Measurements from ENCODE around the gene SP6.
A peak's percentile ranks its signal among the peaks of the same experiment; 100 is the strongest.

SP6 gene

GRCh38 chr17:47853616-47854015 is 2.7 kb upstream of the SP6 start:
- DNase-seq (ENCODE audit: low spot score) = no peak

GRCh38 chr17:47852113-47852949 is 1.4 kb upstream of the SP6 start:
- DNase-seq (ENCODE audit: low spot score) = no peak

GRCh38 chr17:47851764-47852112 is 775 bp upstream of the SP6 start:
- no peak for DNase-seq (ENCODE audit: low spot score)

GRCh38 chr17:47850373-47850691 is 631 bp downstream of the SP6 start:
- DNase-seq (ENCODE audit: low spot score) = no peak

GRCh38 chr17:47848198-47848513 is 2.8 kb downstream of the SP6 start:
- DNase-seq (ENCODE audit: low spot score) = no peak

- no peak for DNase-seq (ENCODE audit: low spot score)
Measured at GRCh38 chr17:47847341-47848197, 3.4 kb downstream of the SP6 start.

GRCh38 chr17:47846716-47847340 is 4.1 kb downstream of the SP6 start:
- no peak for DNase-seq (ENCODE audit: low spot score)

GRCh38 chr17:47845716-47846075 is 5.3 kb downstream of the SP6 start:
- DNase-seq (ENCODE audit: low spot score) = no peak

GRCh38 chr17:47844814-47845715 is 5.9 kb downstream of the SP6 start:
- DNase-seq (ENCODE audit: low spot score) = no peak

- no peak for DNase-seq (ENCODE audit: low spot score)
Measured at GRCh38 chr17:47844227-47844626, 6.7 kb downstream of the SP6 start.

- DNase-seq (ENCODE audit: low spot score) = no peak
Measured at GRCh38 chr17:47843391-47843730, 7.6 kb downstream of the SP6 start.

GRCh38 chr17:47841488-47842291 is 9.3 kb downstream of the SP6 start:
- no peak for DNase-seq (ENCODE audit: low spot score)

- peak; percentile 81 for DNase-seq (ENCODE audit: low spot score)
Measured at GRCh38 chr17:47840742-47841487, 10.0 kb downstream of the SP6 start, which contains the start of gene SCRN2. Gene SCRN2 (minus strand): TSS chr17:47841273. CDS start chr17:47840843, 430 bp downstream.

GRCh38 chr17:47840001-47840741 is 10.8 kb downstream of the SP6 start:
- no peak for DNase-seq (ENCODE audit: low spot score)

- no peak for DNase-seq (ENCODE audit: low spot score)
Measured at GRCh38 chr17:47839071-47839470, 11.9 kb downstream of the SP6 start.

- no peak for DNase-seq (ENCODE audit: low spot score)
Measured at GRCh38 chr17:47838636-47839035, 12.3 kb downstream of the SP6 start.

- DNase-seq (ENCODE audit: low spot score) = no peak
Measured at GRCh38 chr17:47837401-47838039, 13.4 kb downstream of the SP6 start.

GRCh38 chr17:47836601-47837000 is 14.4 kb downstream of the SP6 start:
- no peak for DNase-seq (ENCODE audit: low spot score)

- no peak for DNase-seq (ENCODE audit: low spot score)
Measured at GRCh38 chr17:47834756-47835155, 16.2 kb downstream of the SP6 start.
